ENCODE data around the gene TPM4.
A peak's percentile ranks its signal among the peaks of the same experiment; 100 is the strongest.
"Not testable (repeated sequence)": the region's sequence is repeated elsewhere in the genome, so short reads cannot be mapped to it uniquely, and the experiment has no call there.

Gene TPM4

GRCh38 chr19:16099314-16099965, 23.1 kb downstream of the TPM4 start:
- DNase-seq: not testable (repeated sequence)

- DNase-seq: no peak
Observed at GRCh38 chr19:16100524-16100923, 24.2 kb downstream of the TPM4 start.

- DNase-seq: no peak
Observed at GRCh38 chr19:16104722-16105121, 28.4 kb downstream of the TPM4 start.

- peak; percentile 74 for DNase-seq
Observed at GRCh38 chr19:16106121-16106520, 29.8 kb downstream of the TPM4 start.

GRCh38 chr19:16111160-16111908, 35.0 kb downstream of the TPM4 start, which contains the start of gene RAB8A:
TSS of gene RAB8A (plus strand) at chr19:16111889. CDS start at chr19:16111902, 13 bp downstream.
- DNase-seq: peak; percentile 98

GRCh38 chr19:16111909-16112752, 35.8 kb downstream of the TPM4 start:
- DNase-seq: no peak

- no peak for DNase-seq
Observed at GRCh38 chr19:16112778-16113177, 36.5 kb downstream of the TPM4 start.

GRCh38 chr19:16113727-16114126, 37.4 kb downstream of the TPM4 start:
- DNase-seq: no peak

GRCh38 chr19:16115301-16116039, 39.2 kb downstream of the TPM4 start:
- DNase-seq: no peak

- no peak for DNase-seq
Observed at GRCh38 chr19:16116067-16116466, 39.8 kb downstream of the TPM4 start.

- DNase-seq: no peak
Observed at GRCh38 chr19:16117594-16118033, 41.3 kb downstream of the TPM4 start.

GRCh38 chr19:16118489-16119033, 42.3 kb downstream of the TPM4 start:
- DNase-seq: no peak

GRCh38 chr19:16119075-16119857, 43.0 kb downstream of the TPM4 start:
- not testable (repeated sequence) for DNase-seq

GRCh38 chr19:16121141-16121540, 44.8 kb downstream of the TPM4 start:
- DNase-seq: no peak

- no peak for DNase-seq
Observed at GRCh38 chr19:16121967-16122366, 45.7 kb downstream of the TPM4 start.

GRCh38 chr19:16124953-16125352, 48.7 kb downstream of the TPM4 start:
- DNase-seq: no peak

GRCh38 chr19:16125737-16126495, 49.6 kb downstream of the TPM4 start:
- DNase-seq: no peak

- no peak for DNase-seq
Observed at GRCh38 chr19:16127080-16127479, 50.8 kb downstream of the TPM4 start.

- DNase-seq: no peak
Observed at GRCh38 chr19:16127776-16128371, 51.6 kb downstream of the TPM4 start.

GRCh38 chr19:16131648-16132047, 55.4 kb downstream of the TPM4 start:
- DNase-seq: no peak
